NCI-H1417 (cell line): Measurements from ENCODE around the gene FILIP1L.

Source experiments
- DNase-seq, 3 experiments: peaks; one replicate each; lab custom pipeline; 2025; lab: John Stamatoyannopoulos, UW

FILIP1L gene

GRCh38 chr3:99795573-99795972 is 318.7 kb downstream of the FILIP1L start:
- DNase-seq = no peak

- DNase-seq = no peak
Measured at GRCh38 chr3:99794485-99794884, 319.8 kb downstream of the FILIP1L start.

GRCh38 chr3:99789011-99789721 is 325.1 kb downstream of the FILIP1L start:
- DNase-seq = peak; percentile 19 to 64 (median 37)
